Measurements from ENCODE around the gene AMN.

The AMN gene

DNA sequence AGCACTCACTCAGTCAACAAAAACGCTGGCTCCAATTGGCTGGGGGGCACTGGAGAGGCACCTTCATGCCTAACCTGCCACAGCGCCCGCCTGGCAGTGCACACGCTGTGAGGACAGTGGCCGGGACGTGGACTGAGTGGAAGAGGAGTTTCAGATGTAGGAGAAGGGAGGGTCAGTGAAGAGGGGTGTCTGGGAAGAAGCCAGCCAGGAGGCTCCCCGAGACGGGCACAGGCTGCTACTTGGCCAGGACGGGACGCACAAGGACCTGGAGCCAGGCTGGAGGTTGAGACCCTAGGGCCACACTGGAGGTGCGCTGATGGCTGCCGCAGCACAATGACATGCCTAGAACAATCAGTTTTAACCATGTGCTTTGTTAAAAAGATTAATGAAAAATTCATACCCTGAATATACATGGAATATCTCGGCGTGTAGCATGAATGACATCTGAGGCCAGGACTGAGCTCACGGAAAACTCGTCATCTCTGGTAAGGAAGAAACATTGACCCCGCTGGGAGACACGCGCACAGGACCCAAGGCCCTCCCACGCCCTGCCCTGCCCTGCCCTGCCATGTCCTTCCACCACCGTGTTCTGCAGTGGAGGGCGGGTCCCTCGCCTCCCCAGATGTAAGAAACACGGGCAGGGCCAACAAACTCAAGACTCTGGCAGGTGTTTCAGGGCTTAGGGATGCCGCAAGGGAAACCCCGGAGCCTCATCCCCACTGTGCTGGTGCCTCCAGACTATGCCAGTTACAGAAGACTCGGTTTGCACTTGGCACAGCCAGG lies 25.0 kb downstream of the AMN start:
- no peak for DNase-seq

DNA sequence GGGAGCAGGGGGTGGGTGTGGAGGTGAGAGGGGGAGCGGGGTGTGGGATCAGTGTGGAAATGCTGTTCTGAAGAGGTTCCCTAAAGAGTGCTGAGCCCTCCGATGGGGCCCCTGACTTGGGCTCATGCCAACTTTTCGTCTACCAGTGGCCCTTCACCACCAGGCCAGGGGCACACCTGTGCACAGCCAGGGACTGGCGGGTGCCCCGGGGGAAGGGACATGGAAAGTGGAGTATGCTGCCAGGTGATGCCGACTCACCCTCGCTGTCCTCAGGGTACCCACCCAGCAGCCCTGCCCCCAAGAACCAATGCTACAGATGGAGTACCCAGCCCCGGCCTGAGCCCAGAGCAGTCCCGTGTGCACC lies 26.2 kb downstream of the AMN start:
- no peak for DNase-seq

DNA sequence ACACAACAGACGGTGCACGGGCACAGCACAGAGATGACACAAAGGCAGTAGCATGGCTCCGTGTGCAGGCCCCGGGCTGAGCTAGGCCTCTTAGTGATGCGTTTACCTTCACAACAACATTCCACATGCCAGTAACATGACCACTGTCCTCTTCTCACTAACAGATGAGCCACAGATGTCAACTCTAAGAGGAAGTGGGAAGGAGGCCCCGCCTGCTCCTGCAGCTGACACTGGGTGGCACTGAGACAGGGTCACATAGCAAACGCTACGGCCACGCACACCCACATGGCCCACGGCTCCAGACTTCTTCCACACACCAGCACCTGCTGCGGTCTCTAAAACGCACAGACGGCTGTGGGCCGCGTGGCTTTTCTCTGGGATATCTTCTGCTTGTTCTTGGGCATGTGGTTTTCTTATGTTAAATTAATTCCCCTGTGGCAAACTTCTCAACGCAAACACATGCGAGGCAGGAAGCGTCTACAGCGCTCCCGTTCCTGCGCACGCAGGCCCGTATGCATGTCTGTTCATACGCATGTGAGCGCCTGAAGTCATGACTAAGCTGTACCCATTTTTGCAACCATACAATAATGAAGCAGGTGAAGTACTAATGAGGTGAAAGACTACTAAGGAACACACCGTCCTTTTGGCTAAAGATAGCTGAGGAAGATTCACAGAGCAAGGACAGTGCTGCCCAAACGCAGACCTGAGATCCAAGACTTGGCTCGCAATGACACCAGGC lies 26.8 kb downstream of the AMN start:
- no peak for DNase-seq

DNA sequence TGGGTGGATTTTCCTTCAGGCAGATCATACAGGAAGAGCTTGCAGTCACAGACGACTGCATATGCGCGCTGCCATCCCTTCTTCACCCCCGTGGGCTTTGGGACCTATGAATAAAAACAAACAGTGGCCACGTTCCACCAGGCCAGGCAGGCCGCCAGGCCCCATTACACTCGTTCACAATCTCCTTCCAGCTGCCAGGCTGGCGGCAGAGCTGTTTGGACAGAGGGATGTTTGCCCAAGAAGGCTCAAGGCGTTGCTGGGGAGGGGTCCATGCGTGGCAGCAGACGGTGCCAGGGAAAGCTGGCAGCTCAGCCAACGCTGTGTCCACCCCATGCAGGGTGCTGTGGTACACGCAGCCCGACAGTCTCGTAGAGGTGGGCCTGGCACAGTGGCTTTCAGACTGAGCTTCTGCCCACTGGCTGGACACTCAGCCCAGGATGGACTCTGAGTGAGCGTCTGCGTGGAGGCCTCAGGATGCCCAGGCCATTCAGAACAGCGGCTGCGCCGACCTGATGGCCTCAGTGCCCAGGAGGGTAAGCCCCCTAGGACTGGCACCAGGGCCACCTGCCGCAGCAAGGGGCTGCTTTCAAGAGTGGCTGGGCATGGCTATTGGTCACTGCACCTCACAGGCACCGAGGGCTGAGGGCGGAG lies 27.5 kb downstream of the AMN start:
- no peak for DNase-seq

DNA sequence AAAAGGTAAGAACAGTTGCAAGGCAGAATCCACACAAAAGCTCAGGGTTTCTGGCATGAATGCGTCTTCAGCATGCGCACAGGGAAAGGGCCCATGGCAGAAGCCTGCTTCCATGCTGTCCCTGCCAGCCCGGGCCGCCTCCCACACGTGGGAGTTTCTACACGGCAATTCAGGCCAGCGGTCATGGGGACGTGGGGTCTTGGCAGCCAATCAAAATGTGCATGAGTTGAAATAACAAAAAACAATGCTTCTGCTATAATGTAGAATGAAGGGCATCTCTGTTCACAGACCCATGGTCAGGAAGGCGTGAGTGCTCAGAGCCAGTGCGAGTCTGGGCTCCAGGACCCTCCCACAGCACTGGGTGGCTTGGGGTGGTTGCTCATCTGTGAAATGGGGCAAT lies 28.6 kb downstream of the AMN start:
- DNase-seq, result no peak

DNA sequence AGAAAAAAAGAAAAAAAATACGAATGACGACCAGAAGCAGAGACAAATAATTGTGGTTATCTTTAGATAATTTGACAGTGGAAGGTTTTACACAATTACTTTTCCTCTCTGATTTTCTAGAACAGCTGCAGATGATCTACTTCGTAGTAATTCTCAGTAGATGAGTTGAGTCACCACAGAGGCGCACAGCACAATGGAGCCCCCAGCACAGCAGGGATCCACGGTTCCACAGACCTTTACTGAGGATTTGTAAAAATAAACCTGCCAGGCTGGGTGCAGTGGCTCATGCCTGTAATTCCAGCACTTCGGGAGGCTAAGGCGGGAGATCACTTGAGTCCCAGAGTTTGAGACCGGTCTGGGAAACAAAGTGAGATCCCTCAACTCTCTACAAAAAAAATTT lies 29.3 kb downstream of the AMN start:
- DNase-seq, result no peak

DNA sequence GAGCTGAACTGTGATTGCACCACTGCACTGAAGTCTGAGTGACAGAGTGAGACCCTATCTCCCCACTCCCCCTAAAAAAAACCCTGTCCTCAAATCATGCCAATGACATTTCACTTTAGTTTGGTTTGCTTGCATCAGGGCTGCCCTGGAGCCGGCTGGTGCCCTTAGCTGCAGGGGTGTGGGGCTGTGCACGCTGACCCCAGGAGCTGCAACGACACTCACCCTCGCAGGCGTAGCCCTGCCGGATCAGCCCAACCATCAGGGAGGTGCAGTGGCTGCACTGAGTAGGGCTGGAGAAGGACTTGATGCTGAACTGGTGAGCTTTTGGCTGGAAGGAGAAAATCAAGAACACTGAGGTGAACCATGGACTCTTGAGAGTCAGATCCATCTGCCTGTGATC lies 29.8 kb downstream of the AMN start:
- no peak for DNase-seq

DNA sequence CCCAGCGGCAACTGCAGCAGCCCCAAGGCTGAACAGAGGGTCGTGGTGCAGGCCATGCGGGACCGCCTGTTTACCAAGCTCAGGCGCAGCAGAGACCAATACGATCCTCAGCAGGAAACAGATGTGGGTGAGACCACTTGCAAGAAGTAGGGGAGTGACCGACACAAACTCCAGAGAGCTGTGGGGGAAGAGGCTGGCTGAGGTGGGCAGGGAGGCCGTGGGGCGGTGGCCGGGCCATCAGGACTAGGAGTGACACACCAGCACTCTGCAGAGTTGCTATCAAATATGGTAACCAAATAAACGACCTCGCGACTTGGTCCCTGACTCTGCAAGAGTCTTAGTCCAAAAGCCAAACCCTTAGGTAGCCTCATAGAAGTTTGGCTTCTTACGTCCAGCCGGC lies 30.6 kb downstream of the AMN start:
- no peak for DNase-seq

DNA sequence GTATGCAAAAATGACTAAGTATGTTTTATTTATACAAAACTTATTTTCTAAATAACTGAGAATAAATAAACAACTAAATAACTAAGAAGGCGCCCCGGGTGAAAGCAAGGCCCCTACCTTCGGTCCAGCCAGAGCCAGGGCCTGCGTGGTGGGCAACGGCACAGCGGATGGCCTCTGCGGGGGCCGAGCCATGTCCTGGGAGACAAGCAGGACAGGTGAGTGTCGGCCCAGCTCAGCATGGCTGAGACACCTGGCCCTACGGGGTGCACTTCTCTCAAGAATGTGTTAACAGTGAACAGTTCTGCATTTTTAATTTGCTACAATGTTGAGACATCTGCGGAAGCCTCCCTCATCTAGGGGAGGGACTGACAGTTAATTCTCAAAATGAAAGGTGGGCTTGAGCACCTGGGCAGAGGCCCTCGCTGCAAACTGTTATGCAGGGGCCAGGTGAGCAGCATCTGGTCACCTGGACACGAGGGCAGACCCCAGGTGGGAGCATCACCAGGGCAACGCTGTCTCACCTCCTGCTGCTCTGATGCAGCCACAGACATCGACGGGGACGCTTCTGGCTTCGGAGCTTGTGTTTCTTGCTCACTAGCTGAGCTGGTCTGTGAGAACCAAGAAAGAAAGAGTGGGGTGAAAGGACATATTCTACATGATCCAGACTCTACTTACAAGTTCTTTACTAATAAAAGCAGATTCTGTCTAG lies 31.8 kb downstream of the AMN start:
- no peak for DNase-seq

DNA sequence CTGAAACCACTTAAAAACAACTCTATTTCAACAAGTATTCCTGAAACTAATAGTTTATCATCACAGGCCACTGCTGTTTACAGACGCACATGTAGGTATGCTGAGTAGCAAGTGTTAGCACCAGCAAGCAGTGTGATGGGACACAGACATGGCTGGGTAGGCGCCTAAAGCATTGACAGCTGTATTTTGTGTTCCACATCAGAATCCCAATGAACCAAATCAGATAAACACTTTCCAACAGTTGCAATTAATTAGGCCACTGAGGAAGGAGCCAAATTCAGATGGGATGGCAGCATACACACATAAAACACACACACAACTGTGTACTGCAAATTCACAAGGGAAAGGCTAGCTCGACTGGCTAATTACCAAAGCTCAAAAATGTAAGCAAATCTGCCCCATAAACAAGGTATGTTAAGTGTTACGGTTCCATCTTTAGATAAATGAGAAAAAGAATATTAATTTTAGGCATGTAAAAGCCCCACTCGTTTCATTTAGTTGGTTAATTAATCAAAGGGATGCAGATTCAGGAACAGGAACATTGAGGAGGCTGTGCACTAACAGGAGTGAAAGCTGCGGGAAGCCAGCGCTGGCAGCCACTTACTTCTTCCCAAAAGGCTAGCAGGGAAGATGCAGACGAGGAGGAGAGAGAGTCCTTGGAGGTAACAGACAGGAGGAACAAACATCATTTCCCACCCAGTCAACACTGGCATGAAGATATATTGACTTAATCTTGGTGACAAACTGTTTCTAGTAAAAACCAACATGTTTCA lies 33.4 kb downstream of the AMN start:
- DNase-seq, result no peak

DNA sequence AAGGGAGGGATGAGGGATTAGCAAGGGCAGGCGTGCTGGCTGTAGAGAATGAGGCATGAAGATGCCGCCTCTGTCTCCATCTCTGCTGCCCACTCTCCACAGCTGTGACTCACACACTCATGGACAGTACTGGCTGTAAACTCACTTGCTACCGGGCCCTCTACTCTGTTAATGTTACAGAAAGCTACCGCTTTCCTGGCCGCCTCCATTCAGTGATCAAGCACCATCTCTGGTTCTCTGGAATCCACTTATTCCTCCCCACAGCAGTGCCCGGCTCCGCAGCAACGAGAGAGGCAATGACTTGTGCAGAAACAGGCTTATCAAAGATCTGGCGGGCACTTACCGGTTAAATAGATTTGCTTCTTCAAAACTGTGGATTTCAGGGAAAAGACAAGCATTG lies 34.8 kb downstream of the AMN start:
- no peak for DNase-seq

DNA sequence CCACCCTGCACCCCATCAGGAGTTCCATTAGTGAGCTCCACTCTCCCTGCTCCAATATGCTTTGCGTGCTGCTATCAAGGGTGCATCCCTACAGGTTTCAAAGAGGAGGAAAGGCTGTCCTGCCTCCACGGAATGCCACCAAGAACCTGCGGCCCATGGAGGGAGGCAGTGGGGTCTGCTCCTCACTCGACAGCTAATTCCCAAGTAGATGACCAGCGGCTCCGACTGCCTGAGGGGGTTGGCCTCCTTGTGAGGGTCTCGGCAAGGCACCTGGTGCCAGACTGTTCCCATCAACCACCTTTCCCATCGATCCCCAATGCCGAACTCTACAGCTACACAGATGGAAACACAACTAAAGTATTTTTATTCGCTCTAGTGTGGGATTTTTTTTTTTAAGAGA lies 36.0 kb downstream of the AMN start:
- no peak for DNase-seq

DNA sequence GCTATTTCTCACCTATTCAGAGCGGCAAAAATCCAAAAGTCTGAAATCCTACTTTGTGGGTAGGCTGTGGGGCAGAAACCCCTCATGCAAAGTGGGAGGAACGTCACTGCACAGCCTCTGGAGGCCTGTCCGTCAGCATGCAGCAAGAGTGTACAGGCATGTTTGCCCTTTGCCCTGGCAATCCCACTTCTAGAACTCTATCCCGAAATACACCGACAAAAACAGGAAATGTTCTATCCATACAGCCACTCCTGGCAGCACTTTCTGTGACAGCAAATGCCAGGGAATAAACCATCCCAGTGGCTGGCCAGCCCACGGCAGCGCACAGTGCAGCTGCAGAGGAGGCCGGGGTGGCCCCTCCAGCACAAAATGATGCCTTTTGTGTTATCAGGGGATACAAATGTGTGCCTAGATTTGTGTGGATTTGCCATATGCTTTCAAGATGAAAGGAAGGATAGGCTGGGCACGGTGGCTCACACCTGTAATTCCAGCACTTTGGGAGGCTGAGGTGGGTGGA lies 39.7 kb downstream of the AMN start:
- DNase-seq, result no peak

DNA sequence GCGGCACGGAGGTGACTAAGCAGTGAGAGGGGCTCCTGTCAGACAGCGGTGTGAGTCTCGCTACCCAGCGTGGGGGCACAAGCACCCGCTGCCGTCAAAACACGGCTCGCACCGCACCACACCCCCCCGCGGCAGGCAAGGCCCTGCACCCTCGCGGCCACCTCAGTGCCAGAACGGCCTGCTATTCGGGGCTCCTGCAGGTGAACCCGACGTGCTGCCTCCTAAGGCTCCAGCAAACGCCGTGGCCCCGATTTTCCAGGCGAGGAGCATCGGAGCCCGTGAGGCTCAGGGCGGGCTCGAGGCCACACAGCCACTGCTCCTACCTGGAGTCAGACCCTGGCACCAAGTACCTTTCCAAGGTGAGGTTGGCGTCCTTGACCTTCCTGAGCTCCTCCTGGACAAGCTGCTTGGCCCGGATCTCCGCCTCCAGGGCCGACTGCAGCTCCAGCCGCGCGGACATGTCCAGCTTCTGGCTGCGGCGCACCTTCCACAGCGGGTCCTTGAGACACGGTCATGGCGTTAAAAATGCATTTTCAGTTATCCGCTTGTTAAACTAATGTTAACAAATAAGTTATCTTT lies 41.8 kb downstream of the AMN start:
- no peak for DNase-seq

DNA sequence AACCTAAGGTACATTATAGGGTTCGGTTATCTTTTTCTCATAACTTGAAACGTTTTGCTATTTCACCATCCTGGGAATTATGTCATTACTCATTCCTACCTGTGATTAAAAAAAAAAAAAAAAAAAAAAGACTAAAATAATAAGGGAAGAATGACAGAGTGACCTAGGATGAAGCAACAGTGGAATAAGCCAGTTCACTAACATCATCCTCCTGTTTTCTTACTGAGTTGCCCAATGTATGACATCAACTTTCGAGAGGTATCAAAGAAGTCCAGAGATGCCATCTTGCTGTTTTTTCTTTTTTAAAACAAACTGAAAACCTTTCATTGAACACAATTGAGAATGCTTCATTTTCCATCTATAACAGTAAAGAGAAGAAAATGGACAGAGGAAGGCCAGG lies 42.8 kb downstream of the AMN start:
- no peak for DNase-seq

DNA sequence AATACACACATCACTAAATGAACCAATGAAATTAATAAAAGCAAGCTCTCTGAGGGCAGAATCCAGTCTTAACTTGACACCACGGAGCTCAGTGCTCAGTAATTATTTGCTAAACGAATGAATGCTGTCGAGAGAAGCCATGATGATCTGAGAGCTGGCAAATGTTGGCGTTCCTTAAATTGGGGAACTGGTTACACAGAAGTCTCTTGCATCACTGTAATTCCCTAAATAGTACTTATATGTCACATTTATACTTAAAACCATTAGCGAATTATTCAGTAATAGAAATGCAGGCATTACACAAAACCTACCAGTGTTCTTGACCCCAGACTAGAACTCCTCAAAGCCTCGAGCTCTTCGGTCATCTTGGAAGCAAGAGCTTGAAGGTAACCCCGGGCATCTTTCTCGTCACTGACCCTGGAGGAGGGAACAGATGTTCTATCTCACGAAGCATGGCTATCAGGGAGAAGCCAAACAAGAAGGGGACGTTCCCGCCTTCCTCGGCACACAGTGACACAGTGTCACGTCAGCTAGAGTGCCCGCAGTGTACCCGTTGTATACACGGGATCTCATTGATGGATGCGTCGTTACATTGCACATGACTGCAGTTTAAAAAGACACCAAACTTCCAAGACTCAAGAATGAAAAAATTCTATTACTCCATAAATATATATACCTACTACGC lies 43.6 kb downstream of the AMN start:
- no peak for DNase-seq

DNA sequence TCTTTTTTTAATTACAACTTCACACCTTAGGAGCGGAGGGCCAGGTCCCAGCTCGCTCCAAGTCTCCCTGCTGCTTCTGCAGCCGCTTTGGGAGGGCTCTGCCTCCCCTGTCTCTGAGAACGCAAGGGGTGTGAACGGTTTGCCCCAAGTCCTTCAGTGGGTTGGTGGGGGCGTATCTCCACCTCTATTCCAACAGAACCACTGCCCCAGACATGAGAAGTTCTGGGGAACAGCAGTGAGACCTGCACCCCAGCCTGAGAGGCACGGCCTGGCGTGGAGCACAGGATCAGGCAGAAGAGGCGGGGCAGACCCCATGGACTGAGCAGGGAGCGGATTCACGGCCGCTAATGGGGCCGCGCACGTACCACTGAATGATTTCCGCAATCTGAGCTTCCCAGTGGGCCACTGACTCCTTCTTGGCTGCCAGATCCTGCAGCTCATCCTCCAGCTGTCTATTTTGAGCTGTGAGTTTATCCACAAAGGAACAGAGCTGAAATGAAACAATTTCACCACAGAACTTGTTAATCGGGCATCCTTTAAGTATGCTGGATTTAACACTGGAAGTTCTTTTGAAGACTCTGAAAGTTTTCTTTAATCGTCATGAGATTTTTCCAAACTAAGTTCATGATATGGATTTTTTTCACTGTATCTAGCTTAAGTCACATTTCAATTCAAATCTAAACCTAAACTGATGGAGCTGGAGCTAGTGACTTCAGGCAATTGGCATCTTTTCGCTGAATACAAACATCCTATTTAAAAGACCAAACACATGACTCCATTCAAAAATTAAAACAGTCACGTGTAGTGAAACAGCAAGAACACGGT lies 44.4 kb downstream of the AMN start:
- DNase-seq, result no peak

DNA sequence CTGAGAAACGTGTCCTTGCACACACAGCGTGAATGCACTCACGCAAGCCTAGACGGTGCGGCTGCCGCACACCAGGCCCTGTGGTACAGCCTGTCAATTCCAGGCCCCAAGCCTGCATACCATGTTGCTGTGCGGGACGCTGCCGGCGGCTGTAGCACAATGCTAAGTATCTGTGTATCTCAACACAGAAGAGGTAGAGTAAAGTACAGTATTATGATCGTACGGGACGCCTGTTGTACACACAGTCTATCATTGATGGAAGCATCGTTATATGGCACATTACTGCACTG lies 45.0 kb downstream of the AMN start:
- no peak for DNase-seq

DNA sequence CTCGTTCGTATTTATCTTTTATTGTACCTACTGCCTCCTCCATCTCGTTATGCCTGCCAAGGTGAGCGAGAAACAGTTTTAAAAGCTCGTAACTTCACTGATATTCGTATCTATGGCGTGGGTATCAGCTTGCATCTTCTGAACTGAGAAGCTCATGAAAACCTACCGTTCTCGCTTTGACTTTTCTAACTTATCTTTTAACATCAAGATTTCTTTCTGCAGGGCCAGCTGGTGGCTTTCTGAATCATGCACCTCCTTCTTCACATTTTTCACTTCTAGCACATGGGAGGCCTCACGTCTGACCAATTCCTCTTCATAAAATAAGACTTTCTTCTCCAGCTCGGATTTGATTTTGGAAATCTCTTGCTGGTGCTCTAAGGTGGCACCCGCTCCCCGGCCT lies 45.8 kb downstream of the AMN start:
- no peak for DNase-seq

DNA sequence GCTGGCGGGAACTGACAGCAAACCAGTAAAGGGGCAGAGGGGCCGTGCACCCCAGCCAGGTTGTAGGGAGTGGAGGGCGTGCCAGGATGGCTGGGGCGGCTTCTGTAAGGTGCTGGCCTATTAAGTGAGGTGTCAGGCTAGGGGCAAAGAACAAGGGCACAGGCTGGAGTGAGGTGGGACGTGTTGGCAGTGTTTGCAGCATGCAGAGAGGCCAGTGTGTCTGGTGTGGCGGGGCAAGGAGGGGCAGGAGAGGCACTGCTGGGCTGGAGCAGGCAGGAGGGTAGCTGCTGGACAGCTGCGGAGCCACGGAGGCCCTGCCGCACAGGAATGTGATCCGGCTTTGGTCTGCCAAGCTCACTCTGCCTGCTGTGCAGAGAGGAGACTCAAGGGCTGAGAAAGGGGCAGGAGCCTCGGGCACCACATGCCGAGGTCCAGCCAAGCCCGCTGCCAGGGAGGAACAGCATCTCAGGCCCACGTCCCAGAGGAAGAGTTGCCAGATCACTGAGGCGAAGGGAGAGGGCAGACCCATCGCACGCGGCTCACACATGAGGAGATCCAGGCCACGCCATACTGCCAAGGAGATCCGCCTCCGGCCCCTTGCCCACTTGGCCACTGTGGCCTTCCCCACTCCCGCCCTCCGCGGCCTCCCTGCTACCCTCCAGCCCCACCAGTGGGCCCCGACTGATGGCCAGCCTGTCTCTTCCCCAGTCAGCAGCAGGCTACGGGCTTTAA lies 46.8 kb downstream of the AMN start:
- no peak for DNase-seq
